HCT116 (cell line): Measurements from ENCODE around the gene FAM221B.

ENCODE experiments used
- EZH2phosphoT487 ChIP-seq: fragments of 200-600 bp; IDR thresholded peaks from 2 replicates; pipeline ENCODE4 v1.6.1; 2018; ENCODE audit warnings: antibody characterized with exemption, borderline replicate concordance
- POLR2A ChIP-seq: IDR thresholded peaks from 2 replicates; pipeline ENCODE4 v1.7.0; 2011; ENCODE audit warnings: borderline replicate concordance; ENCODE audit not compliant: insufficient read depth, insufficient read length; ENCODE audit errors: extremely low read depth
- RAD21 ChIP-seq: IDR thresholded peaks from 2 replicates; pipeline ENCODE4 v1.6.1; 2012; ENCODE audit warnings: low read depth, mild to moderate bottlenecking
- TF ChIP-seq, protein P1 (sequence below), 3 experiments: fragments of 200-600 bp in 1 of 3; sonication (generic) in 1 of 3; IDR thresholded peaks in 2 of 3; conservative IDR thresholded peaks in 1 of 3; 2 replicates each; pipeline ENCODE4 v1.5.1; 2012 to 2017; ENCODE audit warnings: low read depth in 2 of 3, low read length in 2 of 3, antibody characterized with exemption in 1 of 3, borderline replicate concordance in 1 of 3, control low read depth in 1 of 3, mild to moderate bottlenecking in 1 of 3, mixed read lengths in 1 of 3, mixed run types in 1 of 3, moderate library complexity in 1 of 3; ENCODE audit not compliant: insufficient read depth in 1 of 3
- TF ChIP-seq, protein P2 (sequence below): IDR thresholded peaks from 2 replicates; pipeline ENCODE4 v1.6.1; 2012

DNA sequence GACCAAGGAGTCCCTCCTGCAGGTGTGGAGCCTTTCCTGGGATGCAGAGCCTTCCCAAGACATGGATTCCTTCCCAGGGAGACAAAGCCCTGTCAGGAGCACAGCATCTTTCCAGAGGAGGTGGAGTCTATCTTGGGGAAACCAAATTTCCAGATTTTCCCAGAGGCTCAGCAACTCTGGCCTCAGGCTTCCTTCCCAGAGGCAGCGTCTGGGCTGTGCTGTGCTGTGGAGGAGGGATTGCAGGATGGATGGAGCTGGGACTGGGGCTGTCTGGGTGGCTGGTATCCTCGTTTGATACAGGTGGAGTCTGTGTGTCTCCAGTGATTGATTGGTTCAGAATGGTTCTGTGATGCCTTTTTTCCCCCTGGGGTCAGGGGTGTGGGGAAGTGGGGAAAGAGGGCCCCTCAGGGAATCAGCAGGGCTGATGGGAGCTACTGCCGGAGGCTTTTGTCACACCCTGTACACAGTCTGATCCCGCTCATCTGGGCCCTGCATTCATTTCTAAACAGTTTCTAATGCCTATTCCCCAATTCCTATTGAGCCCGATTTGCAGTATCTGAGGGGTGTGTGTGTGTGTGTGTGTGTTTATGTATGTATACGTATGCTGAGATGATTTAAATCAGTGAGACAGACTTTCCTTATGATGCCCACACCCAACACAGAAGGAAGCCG, 25.7 kb upstream of the FAM221B start:
- TF ChIP-seq, protein P1, sequence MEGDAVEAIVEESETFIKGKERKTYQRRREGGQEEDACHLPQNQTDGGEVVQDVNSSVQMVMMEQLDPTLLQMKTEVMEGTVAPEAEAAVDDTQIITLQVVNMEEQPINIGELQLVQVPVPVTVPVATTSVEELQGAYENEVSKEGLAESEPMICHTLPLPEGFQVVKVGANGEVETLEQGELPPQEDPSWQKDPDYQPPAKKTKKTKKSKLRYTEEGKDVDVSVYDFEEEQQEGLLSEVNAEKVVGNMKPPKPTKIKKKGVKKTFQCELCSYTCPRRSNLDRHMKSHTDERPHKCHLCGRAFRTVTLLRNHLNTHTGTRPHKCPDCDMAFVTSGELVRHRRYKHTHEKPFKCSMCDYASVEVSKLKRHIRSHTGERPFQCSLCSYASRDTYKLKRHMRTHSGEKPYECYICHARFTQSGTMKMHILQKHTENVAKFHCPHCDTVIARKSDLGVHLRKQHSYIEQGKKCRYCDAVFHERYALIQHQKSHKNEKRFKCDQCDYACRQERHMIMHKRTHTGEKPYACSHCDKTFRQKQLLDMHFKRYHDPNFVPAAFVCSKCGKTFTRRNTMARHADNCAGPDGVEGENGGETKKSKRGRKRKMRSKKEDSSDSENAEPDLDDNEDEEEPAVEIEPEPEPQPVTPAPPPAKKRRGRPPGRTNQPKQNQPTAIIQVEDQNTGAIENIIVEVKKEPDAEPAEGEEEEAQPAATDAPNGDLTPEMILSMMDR (IDR thresholded peaks at IDR 0.05 in 2 of 3, conservative IDR thresholded peaks at IDR 0.05 in 1 of 3; ENCODE audit: borderline replicate concordance in 1 of 3, insufficient read depth in 1 of 3, low read depth in 2 of 3, low read length in 2 of 3): no peak
- TF ChIP-seq EZH2phosphoT487: no peak
- TF ChIP-seq POLR2A: no peak
- no peak for TF ChIP-seq RAD21
- TF ChIP-seq, protein P2, sequence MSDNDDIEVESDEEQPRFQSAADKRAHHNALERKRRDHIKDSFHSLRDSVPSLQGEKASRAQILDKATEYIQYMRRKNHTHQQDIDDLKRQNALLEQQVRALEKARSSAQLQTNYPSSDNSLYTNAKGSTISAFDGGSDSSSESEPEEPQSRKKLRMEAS: no peak
